ENCODE measurements around the gene MBD6. TPM values are rescaled to one million over a fixed set of nuclear protein-coding genes. Genes with fewer than 3 reads are reported as not detected.

MBD6 gene
- total and polyA plus RNA-seq, 2 of the 8 experiments (the other 6 are each of a cell fraction or from before 2014, with no cell fraction given), result 3.9 to 32.3 TPM

DNA sequence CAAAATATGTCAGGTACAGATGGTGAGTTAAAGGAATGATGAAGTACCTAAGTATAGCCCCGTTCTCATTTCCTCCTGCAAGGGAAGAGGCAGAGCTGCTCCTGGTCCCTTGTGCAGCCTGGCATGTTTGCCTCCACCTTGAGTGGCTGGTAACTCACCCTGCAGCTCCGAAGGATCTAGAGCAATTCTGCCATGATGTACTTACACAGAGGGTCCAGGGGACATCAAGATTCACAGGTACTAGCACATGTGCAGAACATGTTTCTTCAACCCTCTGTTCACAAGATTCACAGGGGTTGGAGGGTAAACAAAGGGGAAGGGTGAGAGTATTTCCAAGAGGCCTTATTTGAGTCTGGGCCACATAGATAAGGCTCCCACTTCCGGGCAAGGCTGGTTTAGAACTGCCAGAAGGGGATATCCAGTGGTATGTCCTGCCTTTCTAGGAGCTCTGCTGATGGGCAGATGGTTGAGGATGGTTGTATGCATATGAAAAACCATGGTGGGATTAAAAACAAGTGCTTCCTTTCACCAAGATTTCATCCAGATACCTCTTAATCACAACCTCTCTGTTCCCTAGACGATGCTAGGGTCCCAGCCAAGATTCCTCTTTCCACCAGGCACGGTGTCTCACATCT lies 16.6 kb downstream of the MBD6 start (continued):
- no peak for TF ChIP-seq FOSL1 (IDR thresholded peaks at IDR 0.05; ENCODE audit: insufficient read depth, low read depth, low read length)
- TF ChIP-seq EP300 (IDR thresholded peaks at IDR 0.05; ENCODE audit: borderline replicate concordance in 1 of 2, low read depth in 2 of 2, low read length in 2 of 2), result no peak
- no peak for TF ChIP-seq EGR1 (IDR thresholded peaks at IDR 0.05; ENCODE audit: borderline replicate concordance, low read depth, low read length)
- TF ChIP-seq ASH2L (IDR thresholded peaks at IDR 0.05; ENCODE audit: low read length), result no peak
- TF ChIP-seq EZH2 (IDR thresholded peaks at IDR 0.05; ENCODE audit: low read depth, low read length, severe bottlenecking), result no peak

Measured in H1 (cell line).